ENCODE data around the gene NSD1.

NSD1 gene

DNA sequence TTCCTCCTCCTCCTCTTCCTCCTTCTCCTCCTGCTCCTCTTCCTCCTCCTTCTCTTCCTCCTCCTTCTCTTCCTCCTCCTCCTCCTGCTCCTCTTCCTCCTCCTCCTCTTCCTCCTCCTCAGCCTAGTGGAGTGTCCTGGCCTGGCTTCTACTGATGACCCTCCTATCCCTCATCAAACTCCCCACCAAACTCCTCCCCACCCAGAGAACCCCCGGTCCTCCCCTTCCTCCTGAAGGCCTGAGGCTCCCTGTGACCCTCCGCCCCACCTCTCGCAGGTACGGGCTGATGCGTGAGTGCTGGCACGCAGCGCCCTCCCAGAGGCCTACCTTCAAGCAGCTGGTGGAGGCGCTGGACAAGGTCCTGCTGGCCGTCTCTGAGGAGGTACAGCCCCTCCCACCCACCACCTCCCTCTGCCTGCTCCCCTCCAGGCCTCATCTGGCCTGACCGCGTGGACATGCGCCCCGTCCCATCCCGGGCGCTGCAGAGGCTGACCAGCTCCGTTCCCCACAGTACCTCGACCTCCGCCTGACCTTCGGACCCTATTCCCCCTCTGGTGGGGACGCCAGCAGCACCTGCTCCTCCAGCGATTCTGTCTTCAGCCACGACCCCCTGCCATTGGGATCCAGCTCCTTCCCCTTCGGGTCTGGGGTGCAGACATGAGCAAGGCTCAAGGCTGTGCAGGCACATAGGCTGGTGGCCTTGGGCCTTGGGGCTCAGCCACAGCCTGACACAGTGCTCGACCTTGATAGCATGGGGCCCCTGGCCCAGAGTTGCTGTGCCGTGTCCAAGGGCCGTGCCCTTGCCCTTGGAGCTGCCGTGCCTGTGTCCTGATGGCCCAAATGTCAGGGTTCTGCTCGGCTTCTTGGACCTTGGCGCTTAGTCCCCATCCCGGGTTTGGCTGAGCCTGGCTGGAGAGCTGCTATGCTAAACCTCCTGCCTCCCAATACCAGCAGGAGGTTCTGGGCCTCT lies 36.3 kb upstream of the NSD1 start:
- no peak for DNase-seq (ENCODE audit: low spot score)

DNA sequence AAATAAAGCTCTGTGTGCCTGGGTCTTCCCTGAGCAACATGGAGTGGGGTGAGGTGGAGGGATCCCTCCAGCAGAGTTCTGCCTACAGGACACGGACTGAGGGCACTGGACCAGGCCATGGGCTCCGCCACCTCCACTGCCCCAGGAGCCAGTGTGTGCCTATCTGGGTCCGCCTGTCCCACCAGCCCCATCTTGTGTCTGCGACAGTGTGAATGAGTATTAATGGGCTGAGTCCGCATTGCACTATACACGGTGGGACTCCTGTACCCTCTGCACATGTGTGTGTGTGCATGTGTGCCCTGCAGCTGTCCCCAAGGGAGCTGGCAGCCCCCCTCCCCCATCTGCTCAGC lies 35.5 kb upstream of the NSD1 start:
- no peak for DNase-seq (ENCODE audit: low spot score)

- no peak for DNase-seq (ENCODE audit: low spot score)
Measured at GRCh38 chr5:177098470-177099141, 35.0 kb upstream of the NSD1 start.

- no peak for DNase-seq (ENCODE audit: low spot score)
Measured at GRCh38 chr5:177099422-177100093, 34.0 kb upstream of the NSD1 start.

GRCh38 chr5:177100714-177101121 lies 32.9 kb upstream of the NSD1 start:
- DNase-seq (ENCODE audit: low spot score) = no peak

GRCh38 chr5:177103523-177104253 lies 29.9 kb upstream of the NSD1 start:
- no peak for DNase-seq (ENCODE audit: low spot score)

- DNase-seq (ENCODE audit: low spot score) = no peak
Measured at GRCh38 chr5:177105691-177106476, 27.7 kb upstream of the NSD1 start.

DNA sequence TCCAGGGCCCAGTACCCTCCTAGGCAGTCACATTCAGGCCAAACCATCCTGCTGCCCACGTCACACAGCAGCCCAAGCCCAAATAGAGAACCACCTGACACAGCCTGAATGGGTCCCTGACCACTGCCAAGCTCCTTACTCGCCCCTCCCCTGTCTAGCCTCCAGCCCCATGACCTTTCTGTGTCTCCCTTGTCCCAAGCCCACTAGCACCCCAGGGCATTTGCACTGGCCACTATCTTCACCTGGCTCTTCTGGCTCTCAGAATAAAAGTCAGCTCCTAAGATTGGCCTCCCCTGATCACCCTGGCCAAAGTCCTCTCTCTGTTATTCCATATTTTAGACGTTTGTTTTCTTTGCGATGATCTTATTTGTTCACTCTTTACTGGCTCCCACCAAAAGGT lies 26.4 kb upstream of the NSD1 start:
- DNase-seq (ENCODE audit: low spot score) = no peak

- DNase-seq (ENCODE audit: low spot score) = no peak
Measured at GRCh38 chr5:177109810-177110209, 23.8 kb upstream of the NSD1 start.

DNA sequence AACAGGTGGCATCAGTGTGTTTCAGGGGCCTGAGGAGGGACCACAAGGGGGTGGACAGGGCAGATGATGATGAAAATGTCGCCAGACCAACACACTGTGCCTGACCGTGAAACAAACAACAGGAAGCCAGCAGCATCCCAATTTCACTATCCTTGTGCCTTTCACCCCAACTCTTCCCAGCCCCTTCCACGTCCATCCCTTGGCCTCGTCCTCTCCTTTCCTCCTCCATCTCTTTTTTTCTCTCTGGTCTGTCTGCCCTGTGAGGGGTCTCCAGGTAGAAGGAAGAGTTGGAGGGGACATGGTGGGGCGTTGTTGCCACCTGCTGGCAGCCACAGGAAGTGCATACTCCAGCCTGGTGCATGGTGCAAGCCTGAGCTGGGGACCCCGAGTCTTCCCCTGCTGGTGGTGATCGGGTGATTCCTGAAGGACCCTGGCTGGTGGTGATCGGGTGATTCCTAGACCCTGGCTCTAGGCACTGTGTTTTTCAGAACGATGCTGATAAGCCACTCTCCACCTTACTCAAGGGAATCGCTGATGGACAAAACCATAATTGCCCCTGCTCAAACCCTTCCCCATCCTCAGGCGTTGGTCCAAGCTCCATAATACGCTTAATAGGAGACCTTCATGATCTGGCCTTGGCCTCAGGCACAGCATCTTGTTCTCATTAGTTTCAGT lies 21.7 kb upstream of the NSD1 start:
- no peak for DNase-seq (ENCODE audit: low spot score)

DNA sequence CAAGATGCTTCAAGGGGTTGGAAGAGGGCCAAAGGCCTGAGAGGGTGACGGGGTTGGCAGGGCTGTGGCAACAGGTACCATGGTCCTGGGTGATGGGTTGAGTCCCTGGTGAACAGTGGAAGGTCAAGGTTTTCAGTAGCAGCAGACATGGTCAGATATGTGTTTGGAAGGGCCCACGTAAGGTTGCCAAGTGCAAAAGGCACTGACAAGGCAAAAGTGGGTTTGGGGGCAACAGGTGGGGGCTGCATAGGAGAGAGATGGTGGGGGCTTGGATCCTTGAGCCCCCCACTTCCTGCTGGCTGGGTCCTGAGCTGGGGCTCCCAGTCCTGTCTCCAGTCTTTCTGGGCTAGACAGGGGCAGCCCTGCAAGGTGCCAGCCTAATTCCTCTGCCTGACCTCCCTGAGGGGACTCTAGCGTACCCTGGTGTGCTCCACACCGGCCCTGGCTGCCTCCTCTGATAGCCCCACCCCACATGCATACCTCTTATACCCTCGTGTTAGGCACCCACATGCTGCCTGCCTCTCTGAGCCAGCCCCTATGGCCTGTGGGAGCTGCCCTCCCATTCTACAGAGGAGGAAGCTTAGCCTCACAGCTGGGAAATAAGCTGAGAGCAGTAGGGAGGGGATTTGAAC lies 20.9 kb upstream of the NSD1 start:
- DNase-seq (ENCODE audit: low spot score) = no peak

DNA sequence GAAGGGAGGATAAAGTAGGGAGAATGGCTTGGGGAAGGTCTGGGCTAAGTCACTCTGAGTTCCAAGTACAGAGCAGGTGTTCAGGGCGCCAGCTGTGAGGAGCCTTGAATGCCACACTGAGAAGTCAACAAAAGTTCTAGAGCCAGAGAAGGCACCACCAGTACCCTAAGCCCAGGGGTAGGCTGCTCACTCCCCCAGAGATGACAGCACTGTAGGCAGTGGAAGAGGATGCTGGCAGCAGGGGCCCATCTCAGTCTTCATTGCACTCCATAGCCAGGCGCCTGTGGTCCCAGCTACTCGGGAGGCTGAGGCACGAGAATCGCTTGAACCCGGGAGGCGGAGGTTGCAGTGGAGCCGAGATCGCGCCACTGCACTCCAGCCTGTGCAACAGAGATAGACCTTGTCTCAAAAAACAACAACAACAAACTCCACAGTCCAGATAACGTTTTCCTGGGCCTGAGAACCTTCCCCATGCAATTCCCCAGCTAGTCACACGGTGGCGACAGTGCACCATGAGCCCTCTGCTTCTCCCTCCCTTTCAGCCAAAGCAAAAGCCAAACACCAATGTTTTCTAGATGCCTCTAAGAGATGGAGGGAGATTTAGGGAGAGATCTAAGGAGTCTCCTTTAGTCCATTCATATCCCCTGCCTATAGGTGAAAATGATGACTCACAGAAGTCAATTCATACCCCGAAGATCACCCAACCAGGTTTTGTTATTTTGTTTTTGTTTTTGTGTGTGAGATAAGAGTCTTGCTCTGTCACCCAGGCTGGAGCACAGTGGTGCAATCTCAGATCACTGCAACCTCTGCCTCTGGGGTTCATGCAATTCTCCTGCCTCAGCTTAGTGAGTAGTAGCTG lies 19.8 kb upstream of the NSD1 start:
- peak; percentile 84 for DNase-seq (ENCODE audit: low spot score)

DNA sequence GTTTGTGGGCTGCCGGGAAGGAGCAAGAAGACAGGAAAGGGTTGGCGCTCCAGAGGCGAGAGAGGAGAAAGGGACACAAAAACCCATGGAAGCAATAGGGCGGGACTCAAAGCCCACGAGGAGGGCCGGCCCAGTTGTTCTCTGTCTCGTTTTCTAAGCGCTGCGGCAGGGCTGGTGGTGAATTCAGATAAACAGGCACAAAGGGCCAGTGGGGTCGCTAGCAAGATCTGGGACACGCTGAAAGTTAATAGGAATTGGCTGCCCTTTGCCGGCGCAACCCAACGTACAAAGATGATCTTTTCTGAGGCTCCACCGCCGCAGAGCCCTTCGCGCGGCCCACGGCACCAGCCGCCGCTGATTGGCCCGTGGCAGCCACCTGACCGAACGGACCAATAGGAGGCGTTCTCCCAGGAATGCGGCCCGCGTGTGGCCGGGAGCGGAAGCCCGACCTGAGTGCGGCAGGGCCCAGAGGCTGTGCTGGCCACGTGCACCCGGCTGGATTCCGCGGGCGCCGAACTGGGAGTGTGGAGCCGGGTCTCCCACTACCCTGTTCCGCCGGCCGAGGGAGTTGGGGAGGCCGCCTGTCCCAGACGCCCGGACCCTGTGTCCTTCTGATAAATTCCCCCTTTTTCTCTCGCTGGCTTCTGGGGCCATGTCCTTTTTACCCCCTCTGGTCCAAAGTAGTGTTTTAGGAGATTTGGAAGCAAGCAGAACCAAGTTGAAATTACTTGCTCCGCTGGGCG lies 16.8 kb upstream of the NSD1 start:
- peak; percentile 62 for DNase-seq (ENCODE audit: low spot score)

DNA sequence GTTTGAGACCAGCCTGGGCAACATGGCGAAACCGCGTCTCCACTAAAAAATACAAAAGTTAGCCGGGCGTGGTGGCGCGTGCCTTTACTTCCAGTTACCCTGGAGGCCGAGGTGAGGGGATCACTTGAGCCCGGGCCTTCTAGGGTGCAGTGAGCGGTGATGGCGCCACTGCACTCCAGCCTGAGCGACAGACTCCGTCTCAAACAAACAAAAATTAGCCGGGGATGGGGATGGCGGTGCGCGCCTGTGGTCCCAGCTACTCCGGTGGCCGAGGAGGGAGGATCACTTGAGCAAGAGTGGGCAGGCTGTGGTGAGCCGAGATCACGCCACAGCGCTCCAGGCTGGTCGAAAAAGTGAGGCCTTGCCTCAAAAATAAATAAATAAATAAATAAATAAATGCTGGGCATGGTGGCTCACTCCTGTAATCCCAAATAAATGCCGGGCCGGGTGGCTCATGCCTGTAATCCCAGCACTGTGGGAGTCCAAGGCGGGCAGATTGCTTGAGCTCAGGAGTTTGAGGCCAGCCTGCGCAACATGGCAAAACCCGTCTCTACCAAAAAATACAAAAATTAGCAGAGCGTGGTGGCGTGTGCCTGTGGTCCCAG lies 16.0 kb upstream of the NSD1 start:
- no peak for DNase-seq (ENCODE audit: low spot score)

DNA sequence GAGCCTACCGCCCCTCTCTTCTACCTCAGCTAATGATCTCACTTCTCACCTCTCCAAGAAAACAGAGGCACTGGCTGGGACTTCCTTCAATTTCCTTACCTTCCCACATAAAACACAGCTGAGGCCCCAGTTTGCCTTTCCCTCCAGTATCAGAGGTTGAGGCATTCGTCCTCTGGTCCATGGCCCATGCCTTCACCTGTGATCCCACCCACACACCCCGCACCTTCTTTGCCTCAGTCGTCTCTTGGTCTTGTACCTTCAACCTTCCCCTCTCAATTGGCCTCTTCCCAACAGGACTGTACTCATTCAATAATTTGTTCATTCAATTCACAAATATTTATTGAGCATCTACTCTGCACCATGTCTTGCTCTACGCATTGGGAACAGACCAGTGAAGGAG lies 11.0 kb upstream of the NSD1 start:
- DNase-seq (ENCODE audit: low spot score) = no peak

GRCh38 chr5:177123789-177124485 lies 9.6 kb upstream of the NSD1 start:
- DNase-seq (ENCODE audit: low spot score) = no peak

DNA sequence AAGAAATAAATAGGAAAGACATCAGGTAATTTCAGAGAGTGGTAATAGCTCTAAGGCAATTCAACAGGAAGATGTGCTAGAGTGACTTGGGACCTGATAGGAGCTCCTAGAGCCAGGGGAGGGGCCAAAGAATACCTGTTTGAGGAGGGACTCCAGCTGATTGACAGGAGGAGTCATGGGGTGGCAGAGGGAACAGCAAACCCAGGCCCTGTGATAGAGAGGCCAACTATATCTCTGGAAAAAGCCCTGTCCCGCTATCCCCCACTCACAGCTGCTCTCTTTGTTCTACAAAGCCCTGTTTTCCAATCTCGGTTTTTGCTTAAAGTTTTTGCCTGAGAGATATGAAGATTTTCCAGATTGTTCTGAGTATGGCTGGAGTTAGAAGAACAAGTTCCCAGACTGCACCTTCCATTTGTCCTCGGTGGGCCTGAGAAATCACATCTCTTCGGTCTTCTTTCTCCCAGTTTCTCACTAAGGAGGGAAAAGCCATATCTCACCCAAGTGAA lies 9.0 kb upstream of the NSD1 start:
- DNase-seq (ENCODE audit: low spot score) = no peak

Measured in kidney capillary endothelial cell (primary cell).